Measurements from ENCODE around the gene NTM. TPM values are rescaled to one million over a fixed set of nuclear protein-coding genes. Genes with fewer than 3 reads are reported as not detected.

NTM gene
- total and polyA plus RNA-seq, 9 donors, result 0.16 to 8.5 (median 0.55) TPM; not detected in 3

- WGBS, 3 donors, result 85 to 87% (median 86%) methylated on average over 4 of the region's 4 CpGs
- Histone ChIP-seq H3K4me1 (ENCODE audit: insufficient read depth) (no peaks in the 10 kb centered on the region), H3K27ac (no peak overlapping the region), H3K27me3 (no peaks in the 10 kb centered on the region), H3K4me3 (no peak overlapping the region), H3K36me3 (no peaks in the 10 kb centered on the region), H3K9me3 (no peaks in the 10 kb centered on the region)
- no peak for DNase-seq
- intact Hi-C loops (cut with DNase I), result no loop called here
- TF ChIP-seq EP300 (IDR thresholded peaks at IDR 0.05) (no peak), CTCF (IDR thresholded peaks at IDR 0.05) (no peak), POLR2A (IDR thresholded peaks at IDR 0.05) (no peak)
Measured at GRCh38 chr11:132298357-132298756, 927.9 kb downstream of the NTM start.

- intact Hi-C loops (cut with DNase I), result no loop called here
- Histone ChIP-seq H3K4me1 (ENCODE audit: insufficient read depth) (no peaks in the 10 kb centered on the region), H3K27me3 (no peaks in the 10 kb centered on the region), H3K36me3 (no peaks in the 10 kb centered on the region), H3K9me3 (no peaks in the 10 kb centered on the region), H3K27ac (no peak overlapping the region), H3K4me3 (no peak overlapping the region)
- 51 to 60% (median 51%) methylated on average over 5 of the region's 5 CpGs for WGBS, 3 donors
- DNase-seq, result no peak
- TF ChIP-seq EP300 (IDR thresholded peaks at IDR 0.05), result no peak
- TF ChIP-seq POLR2A (IDR thresholded peaks at IDR 0.05), result no peak
- TF ChIP-seq CTCF (IDR thresholded peaks at IDR 0.05), result no peak
Measured at GRCh38 chr11:132300283-132300682, 929.9 kb downstream of the NTM start.

GRCh38 chr11:132301465-132301864 lies 931.0 kb downstream of the NTM start:
- Histone ChIP-seq H3K4me3 (no peak overlapping the region), H3K27me3 (no peaks in the 10 kb centered on the region), H3K4me1 (ENCODE audit: insufficient read depth) (no peaks in the 10 kb centered on the region), H3K27ac (no peak overlapping the region), H3K36me3 (no peaks in the 10 kb centered on the region), H3K9me3 (no peaks in the 10 kb centered on the region)
- DNase-seq, result no peak
- intact Hi-C loops (cut with DNase I), result no loop called here
- TF ChIP-seq CTCF (IDR thresholded peaks at IDR 0.05), result no peak
- TF ChIP-seq EP300 (IDR thresholded peaks at IDR 0.05), result no peak
- TF ChIP-seq POLR2A (IDR thresholded peaks at IDR 0.05), result no peak
- 34 to 51% (median 51%) methylated on average over 1 of the region's 1 CpG for WGBS, 3 donors

- intact Hi-C loops (cut with DNase I), result no loop called here
- no peak for TF ChIP-seq POLR2A (IDR thresholded peaks at IDR 0.05)
- TF ChIP-seq CTCF (IDR thresholded peaks at IDR 0.05), result no peak
- TF ChIP-seq EP300 (IDR thresholded peaks at IDR 0.05), result no peak
- DNase-seq, result no peak
- no peaks in the 10 kb centered on the region for H3K27me3 ChIP-seq
- H3K36me3 ChIP-seq, result no peaks in the 10 kb centered on the region
- H3K27ac ChIP-seq, result no peak overlapping the region
- no peaks in the 10 kb centered on the region for H3K9me3 ChIP-seq
- WGBS, 3 donors, result 73 to 86% (median 83%) methylated on average over 3 of the region's 3 CpGs
- no peak overlapping the region for H3K4me3 ChIP-seq
- H3K4me1 ChIP-seq (ENCODE audit: insufficient read depth), result no peaks in the 10 kb centered on the region
Measured at GRCh38 chr11:132301900-132302299, 931.5 kb downstream of the NTM start.
